GM18507 (cell line): ENCODE results near the gene FAM168A.
"Not testable (repeated sequence)": the region's sequence is repeated elsewhere in the genome, so short reads cannot be mapped to it uniquely, and the experiment has no call there.

Experiments used
- DNase-seq: peaks from one replicate; pipeline ENCODE4 v3.0.0; 2011; ENCODE audit warnings: low read depth; ENCODE audit not compliant: insufficient read length; ENCODE audit errors: extremely low spot score
- FAIRE-seq: peaks from 2 replicates; lab custom pipeline; 2011; peaks lifted over from hg19 to GRCh38; lab: Jason Lieb, UNC

Gene FAM168A

GRCh38 chr11:73453562-73453961 lies 144.3 kb downstream of the FAM168A start:
- no peak for FAIRE-seq
- DNase-seq = no peak

DNA sequence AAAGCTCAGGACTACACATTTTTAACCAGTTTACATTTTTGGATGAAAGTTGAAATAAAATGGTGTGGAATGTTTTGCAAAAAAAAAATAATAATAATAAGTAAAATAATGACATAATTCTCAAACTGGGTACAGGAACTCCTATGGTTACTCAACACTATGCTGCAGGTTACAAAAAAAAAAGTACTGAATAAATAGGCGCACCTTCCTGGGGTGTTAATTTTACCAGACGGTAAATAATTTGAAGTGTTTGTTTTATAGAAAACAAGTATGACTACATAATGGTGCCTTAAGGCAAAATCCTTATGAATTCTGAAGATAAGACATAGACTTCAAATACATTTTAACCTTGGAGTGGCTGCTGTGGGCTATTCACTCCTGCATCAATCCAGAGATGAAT lies 145.2 kb downstream of the FAM168A start:
- DNase-seq = no peak
- FAIRE-seq = no peak

DNA sequence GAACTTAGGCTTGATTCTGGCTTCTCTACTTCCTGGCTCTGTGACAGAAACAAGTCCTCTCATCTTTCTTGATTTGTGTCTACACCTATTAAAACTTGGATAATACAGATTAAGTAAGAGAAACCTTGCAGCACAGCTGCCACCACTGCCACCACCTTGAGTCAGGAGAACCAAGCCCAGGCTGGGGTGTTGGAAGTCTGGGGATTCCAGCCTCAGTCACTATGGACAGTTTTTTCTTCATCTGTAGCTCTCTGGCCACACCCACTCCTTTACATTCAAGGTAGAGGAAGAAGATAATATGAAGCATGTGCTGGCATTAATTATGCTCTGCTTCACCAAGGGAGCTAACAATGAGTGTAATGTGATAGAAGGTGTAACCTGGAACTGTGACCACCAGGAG lies 146.0 kb downstream of the FAM168A start:
- FAIRE-seq = no peak

DNA sequence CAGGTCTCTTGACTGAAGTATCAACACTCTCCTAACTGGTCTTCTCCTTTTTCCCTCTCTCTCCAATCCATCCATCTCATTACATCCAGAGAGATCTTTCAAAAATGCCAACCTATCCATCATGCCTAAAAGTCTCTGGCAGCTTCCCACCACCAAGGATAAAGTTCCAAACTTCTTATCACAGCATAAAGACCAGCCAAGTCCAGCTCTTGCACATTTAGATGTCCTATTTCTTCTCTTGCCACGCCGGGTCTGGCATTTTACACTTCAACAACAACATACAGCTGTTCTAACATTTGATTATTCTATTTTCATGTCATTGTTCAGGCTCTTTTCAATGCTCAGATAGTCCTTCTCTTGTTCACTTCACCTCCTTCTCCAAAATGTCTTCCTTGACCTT lies 151.1 kb downstream of the FAM168A start:
- no peak for FAIRE-seq
- DNase-seq = no peak

More for the DNA sequence above, 146.0 kb downstream of the FAM168A start:
- no peak for DNase-seq

DNA sequence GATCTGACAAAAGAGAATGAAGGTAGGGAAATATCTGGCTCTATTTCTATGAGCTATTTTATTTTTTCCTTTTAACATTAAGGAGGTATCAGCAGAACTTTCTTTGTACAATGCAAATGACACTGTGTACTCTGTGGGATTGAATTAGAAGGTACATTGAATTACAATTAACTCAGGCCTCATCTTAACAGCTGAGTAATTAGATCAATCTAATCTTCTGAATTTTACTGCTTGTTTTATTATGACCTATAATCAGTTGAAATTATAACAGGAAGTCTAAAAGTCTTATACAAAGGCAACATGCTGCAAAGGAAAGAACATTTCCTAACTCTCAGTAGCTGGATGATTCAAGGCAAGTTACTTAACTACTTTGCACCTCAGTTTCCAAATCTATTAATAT lies 151.9 kb downstream of the FAM168A start:
- no peak for FAIRE-seq
- DNase-seq = no peak

DNA sequence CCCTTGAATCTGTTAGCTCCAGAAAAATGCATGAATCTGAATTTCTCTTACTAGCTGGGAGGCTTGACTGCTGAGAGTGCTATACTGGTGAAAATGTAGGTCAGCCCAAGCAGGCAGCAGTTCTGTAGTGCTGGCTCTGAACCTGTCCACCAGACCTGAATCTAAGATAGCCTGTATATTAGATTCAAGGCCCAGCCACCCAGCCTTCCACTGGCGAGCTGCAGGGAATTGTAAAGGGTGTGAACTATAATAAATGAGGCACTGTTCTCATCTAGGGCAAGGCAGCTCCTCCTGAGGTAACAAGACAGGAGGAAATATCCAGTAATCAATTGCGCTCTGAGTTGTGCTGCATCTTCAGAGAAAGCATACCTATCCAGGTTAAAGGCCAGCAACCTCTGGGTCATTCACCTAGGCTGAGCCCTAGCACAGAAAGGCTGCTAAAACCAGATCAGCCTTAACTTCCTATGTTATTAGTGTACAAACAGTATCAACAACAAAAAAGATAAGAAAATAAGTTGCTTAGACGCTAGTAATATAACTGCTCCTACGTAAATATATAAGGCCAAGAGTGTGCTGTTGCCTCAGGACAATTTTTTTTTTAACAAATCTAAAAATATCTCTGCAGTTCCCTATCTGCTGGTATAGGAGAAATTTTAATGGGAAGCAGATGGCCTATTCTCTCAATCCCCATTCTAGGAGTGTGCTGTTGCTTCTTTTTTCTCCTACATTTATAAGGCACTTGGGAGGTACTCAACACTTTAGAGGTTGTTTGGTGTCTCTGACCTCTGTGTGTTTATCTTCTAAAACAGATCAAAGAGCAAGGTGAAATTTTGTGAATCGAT lies 158.7 kb downstream of the FAM168A start:
- DNase-seq = no peak
- no peak for FAIRE-seq

DNA sequence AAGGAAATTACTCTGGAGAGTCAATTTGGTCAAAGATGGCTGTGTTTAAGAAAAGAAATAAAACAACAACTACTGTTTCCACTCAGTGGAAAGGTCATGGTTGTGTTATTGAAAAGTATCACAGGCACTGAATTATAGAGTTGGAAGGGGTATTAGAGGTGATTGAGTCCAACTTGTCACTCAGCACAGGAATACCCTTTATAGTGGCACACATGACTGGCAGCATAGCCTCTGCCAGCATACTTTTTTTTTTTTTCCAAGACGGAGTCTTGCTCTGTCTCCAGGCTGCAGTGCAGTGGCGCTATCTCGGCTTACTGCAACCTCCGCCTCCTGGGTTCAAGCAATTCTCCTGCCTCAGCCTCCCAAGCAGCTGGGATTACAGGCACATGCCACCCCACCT lies 161.1 kb downstream of the FAM168A start:
- not testable (repeated sequence) for FAIRE-seq, DNase-seq

- no peak for FAIRE-seq
Measured at GRCh38 chr11:73431396-73431795, 166.5 kb downstream of the FAM168A start.

GRCh38 chr11:73430326-73430725 lies 167.6 kb downstream of the FAM168A start:
- FAIRE-seq = no peak
- no peak for DNase-seq

More at GRCh38 chr11:73431396-73431795, 166.5 kb downstream of the FAM168A start:
- no peak for DNase-seq

GRCh38 chr11:73429121-73429750 lies 168.7 kb downstream of the FAM168A start:
- DNase-seq (no peak), FAIRE-seq (no peak)

DNA sequence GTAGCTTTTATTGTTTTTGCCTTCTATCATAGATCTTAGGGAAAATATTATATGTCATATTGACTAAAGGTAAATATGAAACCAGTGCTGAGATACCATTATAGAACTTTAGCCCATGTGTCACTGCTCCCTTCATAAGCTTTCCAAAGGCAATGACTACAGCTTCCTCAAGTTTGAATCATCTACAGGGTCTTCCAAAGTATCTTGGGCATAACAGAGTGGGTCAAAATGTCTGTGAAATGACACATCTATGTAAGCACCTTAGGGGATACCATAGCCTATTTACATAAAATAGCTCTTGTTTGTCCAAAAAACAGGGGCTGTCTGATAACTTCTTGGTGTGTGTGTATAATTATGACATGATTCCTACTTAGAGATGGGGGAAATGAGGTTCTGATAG lies 169.2 kb downstream of the FAM168A start:
- no peak for FAIRE-seq
- DNase-seq = no peak

DNA sequence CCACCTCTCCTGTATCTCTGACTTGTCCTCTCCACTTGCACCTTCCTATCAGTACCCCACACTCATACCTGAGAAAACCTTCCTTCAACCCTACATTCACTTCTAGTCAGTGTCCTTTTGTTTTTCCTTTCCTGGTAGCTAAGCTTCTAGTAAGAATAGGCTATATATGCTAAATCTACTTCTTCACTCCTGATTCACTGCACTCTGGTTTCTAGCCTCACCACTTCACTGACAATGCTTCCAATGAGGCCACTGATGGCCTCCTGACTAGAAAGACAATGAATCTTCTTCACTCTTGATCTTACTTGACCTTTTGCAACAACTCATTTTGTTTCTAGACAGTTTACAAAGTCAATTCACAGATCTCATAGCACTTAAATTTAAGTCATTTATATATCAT lies 169.7 kb downstream of the FAM168A start:
- no peak for DNase-seq
- FAIRE-seq = no peak

DNA sequence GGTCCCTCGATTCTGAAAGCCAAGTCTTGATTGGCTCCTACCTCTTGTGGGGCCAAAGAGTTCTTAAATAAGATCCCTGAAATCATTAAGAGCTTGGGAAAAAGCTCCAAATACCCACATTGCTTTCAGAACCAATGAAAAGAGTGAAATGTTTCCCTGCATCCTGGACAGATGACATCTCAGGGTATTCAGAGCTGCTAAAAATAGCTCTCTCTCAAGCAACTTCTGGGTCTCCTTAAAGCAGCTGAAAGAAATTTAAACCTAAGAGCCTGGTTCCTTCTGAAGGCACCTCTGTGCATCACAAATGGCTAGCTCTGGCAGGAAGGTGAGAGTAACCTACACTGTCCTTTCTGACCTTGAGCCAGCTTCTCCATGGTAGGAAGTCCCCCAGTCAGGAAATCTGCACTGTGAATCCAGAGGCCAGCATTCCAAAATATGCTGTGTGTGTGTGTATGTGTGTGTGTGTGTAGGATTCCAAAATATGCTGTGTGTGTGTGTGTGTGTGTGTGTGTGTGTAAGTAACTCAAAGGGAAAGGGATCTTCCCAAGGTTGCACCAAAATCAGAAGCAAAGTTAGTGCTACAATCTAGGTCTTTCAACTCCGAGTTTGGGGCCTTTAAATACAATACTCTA lies 171.6 kb downstream of the FAM168A start:
- FAIRE-seq (no peak), DNase-seq (no peak)

DNA sequence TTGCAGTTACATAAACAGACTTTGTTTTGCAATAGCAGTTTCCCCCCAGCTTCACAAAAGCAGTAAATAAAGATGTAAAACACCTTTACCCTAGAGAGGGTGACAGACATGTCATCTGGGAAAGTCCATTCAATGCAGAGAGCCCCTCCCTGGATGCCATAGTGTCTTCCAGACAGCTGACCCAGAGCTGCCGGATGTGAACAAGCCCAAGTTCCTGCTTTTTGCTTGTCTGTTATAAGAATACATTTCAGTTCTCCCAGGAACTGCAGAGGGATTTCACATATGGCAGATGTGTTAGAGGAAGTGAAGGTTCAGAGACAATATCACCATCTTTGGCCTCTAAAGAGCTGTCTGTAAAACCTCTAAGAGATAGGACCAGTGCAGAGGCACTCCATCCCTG lies 172.8 kb downstream of the FAM168A start:
- no peak for FAIRE-seq

GRCh38 chr11:73423506-73423905 lies 174.4 kb downstream of the FAM168A start:
- FAIRE-seq = no peak
- DNase-seq = no peak

More for the DNA sequence above, 172.8 kb downstream of the FAM168A start:
- DNase-seq = no peak

GRCh38 chr11:73422886-73423285 lies 175.0 kb downstream of the FAM168A start:
- DNase-seq (no peak), FAIRE-seq (no peak)

- DNase-seq (no peak), FAIRE-seq (no peak)
Measured at GRCh38 chr11:73420136-73420535, 177.8 kb downstream of the FAM168A start.

GRCh38 chr11:73416786-73417185 lies 181.1 kb downstream of the FAM168A start:
- DNase-seq (no peak), FAIRE-seq (no peak)

GRCh38 chr11:73415854-73416615 lies 181.9 kb downstream of the FAM168A start:
- DNase-seq (no peak), FAIRE-seq (no peak)
